ENCODE measurements around the gene RTKN.

The RTKN gene

DNA sequence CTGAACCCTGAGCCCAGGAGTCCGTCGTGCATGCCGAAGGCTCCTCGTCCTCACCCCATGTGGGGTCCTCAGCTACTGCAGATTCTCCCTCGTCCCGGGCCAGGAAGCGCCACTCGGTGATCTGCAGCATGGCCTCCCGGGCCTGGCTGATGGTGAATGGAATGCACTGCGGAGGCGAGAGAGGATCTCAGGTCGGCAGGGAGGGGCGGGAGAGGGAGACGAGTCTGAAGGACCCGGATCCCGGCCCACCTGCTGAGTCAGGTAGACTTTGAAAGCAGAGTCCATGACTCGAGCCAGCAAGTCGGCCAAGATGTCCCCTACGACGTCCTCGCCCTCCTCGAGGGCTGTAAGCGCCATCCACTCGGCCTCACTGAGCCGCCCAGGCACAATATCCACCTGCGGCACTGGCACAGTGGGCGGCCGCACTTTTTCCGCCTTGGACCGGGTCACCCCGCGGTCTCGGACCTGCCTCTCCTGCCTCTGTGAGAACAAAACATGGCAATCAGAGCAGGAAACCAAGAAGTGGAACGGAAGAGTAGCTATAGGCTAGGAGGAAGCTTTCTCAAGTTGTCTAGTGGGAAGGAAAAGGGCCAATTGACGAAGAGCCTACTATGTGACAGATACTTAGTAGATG lies 25.9 kb downstream of the RTKN start:
- no peak for DNase-seq

DNA sequence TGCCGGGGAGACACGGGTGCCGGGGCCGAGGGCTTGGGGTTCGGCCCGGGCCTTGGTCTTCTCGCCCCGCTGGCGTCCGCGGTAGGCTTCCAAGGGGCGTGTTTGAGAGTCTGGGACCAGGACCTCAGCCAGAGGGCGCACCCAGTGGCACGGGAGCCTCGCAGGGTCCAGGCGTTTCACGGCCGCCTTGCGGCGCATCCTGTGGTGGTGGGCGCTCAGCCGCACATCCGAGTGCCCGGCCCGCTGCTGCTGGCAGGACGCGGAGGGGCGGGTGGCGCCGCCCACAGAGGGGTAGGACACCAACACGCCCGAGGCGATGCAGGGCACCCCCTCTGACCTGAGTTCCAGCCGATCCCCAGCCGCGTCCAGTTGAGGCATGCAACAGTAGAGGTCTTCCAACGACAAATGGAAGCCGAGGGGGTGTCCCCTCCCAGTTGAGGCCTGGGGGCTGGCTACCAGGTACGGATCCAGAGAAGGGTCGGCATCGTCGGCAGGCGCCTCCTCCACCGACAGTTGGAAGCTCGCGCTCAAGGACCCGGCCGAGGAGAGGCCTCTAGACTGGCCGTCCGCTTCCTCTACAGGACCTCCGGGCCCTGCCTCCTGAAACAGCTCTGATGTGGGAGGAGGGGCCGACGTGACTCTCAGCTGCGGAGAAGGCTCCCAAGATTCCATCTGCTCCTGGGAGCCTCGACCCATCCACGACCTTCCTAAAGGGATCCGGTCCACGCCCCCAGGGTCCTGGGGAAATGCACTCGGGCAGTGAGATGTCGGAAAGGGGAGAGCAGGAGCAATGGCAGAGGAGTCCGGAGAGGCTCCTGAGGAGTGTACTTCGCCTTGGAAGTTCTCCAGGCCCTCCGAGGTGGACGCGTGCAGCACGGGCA lies 26.6 kb downstream of the RTKN start:
- DNase-seq: peak; percentile 31

DNA sequence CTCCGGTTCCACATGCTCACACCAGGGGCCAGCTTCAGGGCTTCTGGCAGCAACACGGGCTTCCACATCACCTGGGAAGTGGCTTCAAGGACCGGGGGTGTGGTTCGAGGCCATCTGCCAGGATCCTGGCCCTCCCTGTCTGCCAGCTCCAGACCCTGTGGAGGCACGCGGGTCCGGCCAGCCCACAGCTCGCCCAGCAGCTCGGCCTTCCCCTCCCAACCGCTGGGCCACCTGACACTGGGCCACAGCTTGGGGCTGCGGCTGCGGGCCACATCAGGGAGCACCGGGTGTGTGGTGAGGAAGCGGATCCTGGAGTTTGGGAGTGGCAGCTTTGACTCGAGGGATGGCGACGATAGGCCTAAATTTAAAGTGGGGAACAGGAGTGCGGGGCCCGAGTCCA lies 27.3 kb downstream of the RTKN start:
- DNase-seq: no peak

DNA sequence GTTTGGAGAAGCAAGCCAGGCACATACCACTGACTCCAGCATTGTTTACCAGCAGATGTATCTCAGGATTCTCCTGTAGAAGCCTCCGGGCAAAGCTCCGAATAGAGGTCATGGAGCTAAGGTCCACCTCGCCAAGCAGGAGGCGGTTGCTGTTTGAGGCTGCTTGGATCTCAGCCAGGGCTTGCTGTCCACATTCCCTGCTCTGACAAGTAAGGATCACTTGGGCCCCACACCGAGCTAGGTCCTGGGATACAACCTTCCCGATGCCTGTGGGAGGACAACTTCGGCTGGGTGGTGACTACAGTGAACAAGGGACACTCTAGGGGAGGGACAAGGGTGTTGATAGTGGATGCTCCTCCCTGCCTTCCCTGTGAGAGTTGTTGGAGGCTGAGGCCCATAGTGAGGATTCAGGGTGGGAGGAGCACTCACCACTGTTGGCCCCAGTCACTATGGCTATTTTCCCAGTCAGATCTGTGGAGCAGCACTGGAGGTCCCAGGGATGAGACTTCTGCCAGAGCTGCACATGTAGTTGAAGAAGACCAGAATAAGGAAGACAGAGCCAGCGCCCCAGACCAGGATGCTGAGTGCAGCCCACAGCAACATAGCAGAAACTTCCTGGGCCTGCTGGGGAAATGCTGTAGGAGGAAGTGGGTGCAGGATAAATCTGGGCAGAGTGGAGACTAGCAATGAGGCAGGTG lies 28.6 kb downstream of the RTKN start:
- no peak for DNase-seq

DNA sequence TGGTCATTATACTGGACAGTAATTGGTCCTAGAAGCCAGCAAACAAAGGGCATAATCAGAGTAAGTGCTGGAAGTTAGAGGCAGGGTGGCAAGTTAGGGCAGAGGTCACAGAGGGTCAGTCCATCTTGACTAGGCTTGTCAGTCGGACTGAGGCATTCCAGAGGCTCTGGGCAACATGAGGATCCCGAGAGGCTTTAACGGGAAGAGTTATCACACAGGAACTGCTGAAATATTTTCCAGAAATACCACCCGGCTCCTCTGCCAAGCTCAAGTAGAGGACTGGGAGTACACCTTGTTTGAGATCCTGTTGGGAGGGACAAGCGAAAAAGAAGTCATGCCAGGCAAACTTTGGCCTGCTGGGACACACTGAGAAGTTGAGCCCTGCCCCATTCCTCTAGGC lies 34.1 kb downstream of the RTKN start:
- no peak for DNase-seq

DNA sequence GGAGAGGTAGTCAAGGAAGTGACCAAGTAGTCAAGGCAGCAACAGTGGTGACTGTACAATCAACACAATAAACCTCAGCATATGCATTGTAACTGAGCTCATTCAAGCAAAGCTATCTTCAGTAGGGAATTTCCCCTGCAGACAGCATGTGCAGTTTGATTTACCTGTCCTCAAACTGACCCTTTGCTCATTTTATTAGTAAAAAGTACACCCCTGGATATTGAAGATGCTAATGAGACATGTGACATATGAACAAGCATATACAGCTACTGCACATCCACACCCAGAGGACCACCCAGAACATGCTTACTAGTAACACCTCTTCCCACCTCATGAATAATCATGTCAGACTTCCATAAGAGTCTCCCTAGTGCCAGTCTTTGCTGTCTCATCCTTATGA lies 35.7 kb downstream of the RTKN start:
- DNase-seq: no peak

DNA sequence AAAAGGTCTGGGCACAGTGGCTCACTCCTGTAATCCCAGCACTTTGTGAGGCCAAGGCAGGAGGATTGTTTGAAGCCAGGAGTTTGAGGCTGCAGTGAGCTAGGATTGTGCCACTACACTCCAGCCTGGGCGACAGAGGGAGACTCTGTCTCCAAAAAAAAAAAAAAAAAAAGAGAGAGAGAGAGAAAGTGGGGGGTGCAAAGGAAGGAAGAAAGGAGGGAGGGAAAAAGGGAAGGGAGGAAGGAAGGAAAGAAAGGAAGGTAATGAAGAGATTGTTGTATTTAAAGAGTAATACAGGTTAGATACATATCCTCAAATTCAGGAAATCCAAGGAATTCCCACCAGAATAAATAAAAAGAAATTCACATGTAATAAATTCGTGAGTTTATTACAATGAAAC lies 39.8 kb downstream of the RTKN start:
- DNase-seq: no peak

DNA sequence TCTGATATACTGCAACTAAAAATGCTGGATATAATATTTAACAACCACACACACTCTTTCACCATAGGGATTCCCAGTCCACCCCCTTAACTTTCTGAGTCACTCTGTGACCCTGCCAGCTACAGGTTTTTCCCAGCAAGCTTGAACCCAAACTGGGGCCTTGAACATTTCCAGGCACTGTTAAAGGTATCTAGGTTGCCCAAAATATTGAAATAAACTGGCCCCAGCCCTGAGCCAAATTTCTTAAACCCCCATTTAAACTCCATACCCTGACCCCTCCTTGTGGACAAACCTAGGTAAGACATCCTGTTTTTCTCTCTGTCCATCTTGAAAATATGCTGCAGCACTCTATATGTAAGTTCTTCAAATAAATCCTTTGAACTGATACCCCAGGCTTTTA lies 42.0 kb downstream of the RTKN start:
- peak; percentile 26 for DNase-seq

DNA sequence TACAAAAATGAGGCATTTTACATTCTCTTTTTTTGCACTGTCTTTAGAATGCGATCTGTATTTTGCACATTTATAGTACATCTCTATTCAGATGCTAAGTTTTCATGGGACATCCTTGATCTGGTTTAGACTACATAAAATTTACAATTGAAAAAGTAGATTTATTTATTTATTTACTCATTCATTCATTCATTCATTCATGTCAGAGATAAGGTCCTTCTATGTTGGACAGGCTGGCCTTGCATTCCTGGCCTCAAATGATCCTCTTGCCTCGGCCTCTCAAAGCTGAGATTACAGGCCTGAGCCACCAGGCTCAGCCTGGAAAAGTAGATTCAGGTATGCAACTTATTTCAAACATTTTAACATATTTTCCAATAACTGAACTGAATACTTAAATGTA lies 45.6 kb downstream of the RTKN start:
- no peak for DNase-seq

DNA sequence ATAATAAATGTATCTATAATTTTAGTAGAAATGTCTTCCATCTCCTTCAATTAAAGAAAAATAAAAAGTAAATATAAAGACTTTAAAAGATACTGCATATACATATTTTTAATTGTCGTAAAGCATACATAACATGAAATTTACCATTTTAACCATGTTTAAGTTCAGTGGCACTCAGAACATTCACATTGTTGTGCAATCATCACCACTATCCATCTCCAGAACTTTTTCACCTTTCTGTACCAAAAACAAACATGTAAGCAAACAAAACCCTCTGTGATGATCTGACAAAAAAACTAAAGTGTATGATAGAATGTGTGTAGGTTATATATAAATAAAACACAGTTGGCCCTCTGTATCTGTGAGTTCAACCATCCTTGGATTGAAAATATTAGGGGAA lies 48.2 kb downstream of the RTKN start:
- DNase-seq: no peak

DNA sequence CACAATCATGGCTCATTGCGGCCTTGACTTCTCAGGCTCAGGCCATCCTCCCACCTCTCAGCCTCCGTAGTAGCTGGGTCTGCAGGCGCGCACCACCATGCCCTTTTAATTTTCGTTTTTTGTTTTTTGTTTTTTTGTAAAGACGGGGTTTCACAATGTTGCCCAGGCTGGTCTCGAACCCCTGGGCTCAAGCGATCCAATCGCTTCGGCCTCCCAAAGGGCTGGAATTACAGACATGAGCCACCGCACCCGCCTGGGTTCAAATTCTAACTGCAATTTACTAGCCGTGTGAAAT lies 49.3 kb downstream of the RTKN start:
- no peak for DNase-seq

DNA sequence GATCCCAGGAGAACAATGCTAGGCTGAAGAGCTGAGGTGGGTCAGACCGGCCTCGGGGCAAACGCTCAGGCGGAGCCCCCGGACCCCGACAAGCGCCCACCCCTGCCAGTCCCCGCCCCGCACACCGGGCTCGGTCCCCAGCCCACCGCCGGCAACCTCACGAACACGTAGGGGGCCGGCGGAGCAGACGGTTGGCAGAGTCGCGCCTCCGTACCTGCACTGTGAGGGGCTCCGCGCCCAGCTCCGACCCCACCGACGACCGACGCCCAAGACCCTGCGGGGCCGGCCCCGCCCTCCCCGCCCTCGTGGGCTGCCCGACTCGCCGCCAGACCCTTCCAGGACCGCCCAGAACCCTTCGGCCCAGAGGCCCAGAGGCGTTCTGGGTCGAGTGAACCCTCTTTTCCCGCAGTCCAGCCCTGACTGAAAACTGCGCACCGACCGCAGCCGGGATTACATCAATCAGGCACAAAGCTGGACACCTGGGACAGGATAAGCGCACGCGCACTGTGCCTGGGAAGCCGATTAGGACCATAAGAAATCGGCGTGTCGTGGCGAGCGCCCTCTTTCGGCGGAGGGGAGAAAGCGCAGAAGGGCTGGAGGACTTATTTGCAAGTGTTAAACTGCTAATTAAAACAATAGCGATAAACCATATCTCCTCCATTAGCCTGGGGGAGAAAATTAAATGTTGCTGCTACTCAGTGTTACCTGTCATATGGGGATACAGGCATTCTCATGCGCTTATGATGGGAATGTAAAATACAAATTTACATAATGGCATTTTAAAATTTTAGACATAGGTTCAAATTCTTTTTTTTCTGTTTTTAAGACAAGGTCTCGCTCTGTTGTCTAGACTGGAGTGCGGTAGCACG lies 49.9 kb downstream of the RTKN start:
- peak; percentile 84 for DNase-seq

DNA sequence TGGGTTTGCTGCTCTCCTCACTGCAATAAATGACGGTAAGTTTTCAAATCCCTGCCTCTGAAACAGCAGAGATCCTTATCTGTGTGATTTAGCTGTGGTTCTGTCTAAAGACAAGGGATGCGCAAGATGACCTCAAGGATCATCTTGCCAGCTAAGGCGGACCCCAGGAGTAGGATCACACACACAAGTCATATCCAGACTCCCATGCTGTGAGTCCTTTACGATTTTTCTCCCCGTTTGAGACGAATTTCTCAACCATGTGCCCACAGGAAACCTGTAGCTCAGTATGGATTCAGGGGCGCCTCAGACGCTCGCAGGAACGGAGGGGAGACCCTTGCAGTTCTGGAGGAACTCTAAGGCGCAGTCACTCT lies 50.5 kb downstream of the RTKN start:
- DNase-seq: no peak

DNA sequence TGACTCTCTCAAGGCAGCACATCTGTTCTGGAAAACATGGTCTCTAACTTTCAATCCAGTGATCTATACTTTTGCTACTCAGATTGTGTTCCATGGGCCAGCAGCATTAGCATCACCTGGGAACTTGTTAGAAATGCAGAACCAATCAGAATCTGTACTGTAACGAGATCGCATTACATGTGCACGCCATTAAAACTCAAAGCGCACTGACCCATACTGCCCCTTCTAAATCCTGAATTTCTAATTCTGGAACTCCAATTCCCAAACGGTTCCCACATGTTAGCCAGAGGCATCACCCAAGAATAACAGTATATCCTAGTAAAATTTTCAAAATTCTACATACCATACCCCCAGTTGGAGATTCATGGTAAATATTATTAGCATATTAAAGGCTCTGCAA lies 51.1 kb downstream of the RTKN start:
- DNase-seq: no peak

DNA sequence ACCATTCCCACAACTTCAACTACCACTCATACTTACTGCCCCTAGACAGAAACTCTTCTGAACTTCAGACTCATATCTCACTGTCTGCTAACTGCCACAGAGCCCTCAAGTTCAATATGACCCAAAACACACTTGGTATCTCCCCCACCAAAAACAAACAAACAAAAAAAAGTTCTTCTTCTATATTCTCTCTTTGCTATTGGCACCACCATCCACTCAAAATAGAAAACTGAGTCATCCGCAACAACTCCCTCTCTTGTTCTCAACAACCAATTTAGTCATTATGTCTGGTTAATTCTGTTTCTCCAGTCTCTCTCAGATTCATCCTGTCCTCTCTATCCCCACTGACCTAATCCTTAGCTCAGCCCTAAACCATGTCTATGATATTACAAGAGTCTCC lies 54.4 kb downstream of the RTKN start:
- DNase-seq: no peak

DNA sequence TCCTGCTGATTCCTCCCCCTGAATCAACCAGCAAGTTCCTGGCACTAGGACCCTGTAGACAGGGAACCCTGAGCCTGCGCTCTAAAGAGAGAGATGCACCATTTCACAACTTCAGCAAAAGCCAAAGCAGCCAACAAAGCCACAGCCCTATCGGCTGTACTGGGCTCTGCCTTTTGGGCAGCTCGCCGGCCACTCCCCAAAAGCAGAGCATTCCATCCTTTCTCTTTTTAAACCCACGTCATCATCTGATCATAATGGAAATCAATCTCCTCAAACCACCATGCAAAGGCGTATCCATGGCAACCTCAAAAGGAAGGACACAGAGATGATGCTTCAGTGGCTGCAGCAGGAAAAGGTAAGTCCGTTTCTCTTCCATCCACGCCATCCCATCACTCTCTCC lies 56.3 kb downstream of the RTKN start:
- no peak for DNase-seq

DNA sequence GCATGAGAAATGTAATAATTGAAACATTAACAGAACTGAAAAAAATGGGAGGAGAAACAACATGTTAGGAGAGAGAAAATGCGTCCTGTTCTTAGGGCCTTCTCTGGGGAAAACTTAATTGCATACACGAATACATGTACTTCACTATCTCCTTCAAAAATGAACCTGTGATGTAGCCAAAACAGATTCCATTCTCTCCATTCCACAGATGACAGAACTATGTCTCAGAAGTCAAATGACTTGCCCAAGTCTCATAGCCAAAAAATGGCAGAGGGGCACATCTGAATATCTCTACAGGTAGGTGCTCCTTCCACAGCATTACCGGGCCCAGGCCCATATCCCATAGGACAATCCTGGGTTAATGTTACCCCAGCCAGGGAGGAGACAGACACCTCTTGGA lies 57.7 kb downstream of the RTKN start:
- peak; percentile 32 for DNase-seq

DNA sequence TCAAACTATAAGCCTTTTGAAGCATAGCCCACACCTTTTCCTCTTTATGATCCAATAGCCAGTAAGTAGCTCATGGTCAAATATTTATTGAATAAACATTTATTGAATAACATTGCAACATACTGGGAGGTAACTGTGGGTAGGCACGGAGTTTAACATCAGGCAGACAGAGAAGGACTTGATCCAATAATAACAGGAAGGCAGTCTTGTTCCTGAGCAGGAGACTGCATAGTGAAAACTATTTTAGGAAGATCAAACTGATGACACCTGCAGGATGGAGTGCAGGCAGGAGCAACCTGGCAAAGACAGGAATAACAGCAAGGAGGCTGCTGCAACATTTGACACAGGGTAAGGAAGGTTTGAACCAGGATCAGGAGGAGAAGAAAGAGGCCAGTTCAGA lies 58.5 kb downstream of the RTKN start:
- peak; percentile 43 for DNase-seq

DNA sequence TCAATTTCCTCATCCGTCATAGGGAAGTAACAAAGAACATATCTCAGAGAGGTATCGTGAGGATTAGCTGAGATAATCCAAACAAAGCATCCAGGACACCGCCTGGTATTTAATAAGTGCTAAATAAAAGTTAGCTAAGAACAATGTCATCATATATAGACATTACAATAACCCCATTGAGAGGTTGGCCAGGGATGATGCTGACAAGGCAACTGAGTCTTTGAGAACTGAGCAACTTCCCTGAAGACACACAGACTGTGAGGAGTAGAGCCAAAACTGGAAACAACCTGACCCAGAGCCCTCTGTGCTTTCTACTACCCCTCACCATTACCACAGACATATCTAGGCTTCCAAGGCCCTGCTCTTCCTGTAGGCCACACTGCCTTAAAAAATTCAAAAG lies 60.0 kb downstream of the RTKN start:
- no peak for DNase-seq

DNA sequence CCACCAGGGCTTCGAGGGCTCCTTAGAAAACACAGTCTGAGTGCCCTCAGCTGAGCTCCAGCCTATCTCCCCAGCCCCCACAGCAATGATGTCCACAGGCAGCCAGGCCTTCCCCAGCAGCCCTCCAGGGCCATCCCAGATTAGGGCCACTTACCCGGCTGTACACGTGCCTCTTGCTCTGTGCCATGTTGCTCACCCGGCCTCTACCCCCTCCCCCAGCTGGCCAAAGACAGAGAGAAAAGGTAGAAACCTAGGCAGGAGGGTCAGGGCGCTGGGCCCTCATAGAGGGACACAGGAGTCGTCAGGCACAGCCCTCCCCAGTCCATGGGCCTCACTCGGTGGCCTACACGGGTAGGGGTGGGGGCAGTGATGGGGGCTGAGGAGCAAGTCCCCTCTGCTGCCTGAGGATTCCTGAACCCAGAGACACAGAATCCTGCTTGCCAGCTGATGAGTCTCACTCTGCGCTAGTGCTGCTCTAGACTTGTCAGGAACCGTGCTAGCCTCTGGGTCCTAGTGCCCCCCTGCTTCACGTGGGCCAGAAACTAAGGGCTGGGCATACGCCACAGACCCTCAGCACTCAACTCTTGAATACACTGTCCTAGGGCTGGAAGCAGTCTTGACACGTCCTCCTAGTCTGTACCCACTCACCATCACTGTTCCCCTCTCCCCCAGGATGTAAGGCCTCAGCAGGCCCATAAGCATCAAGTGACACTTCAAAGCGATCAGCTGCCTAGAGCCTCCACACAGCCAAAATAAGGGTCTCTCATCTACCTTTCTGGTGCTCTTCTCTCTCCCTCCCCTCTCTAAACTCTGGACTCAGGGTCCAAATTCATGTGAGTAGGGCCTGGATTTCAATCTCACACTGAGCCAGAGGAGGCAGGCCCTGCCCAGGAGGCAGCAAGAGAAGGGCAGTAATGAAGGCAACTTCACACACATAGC lies 61.6 kb downstream of the RTKN start, which contains the start of gene DCTN1:
Gene DCTN1, minus strand, starts transcription at position 461 of the 939 bp plus-strand sequence. Its CDS starts 274 bp downstream, at position 187.
- peak; percentile 63 for DNase-seq

DNA sequence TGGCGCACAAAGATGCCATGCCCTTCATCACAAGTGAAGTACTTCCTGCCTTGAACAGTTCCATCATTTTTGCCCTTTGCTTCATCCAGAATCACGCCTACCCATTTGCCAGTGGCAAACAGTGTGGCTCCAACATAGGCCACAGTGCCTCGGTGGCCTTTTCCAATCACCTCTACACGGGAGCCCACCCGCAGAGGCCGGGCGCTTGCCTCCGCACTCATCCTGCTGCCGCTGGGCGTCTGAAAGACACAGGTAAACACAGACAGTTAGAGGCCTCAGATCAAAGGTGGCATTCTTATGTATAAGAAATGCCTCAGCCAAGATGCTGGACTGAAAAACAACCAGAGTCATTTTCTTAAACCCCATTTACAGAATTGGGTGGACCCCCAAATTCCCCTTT lies 63.7 kb downstream of the RTKN start:
- no peak for DNase-seq

DNA sequence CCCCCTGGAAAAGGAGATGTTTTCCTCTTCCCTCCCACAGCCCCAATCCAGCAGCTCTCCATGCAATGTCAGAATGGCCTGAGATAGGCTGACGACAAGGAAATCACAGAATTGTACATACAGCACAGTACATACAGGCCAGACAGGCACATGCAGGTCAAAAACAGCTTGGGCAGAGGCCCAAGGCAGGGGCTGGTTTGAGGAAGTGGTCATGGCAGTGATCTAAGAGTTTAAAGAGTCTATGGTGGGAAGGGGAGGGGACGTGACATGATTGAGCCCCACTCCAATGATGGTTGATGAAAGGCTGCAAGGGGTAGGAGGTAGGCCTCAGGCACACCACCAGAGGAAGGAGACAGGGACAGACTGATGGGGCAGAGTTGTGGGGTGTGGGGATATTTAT lies 65.9 kb downstream of the RTKN start:
- no peak for DNase-seq
